A549 (cell line): ENCODE data around the gene ELP5. TPM values are rescaled to one million over a fixed set of nuclear protein-coding genes. Genes with fewer than 3 reads are reported as not detected.

ENCODE experiments used
- ATAC-seq, 2 experiments: fragments of 200-7000 bp in 1 of 2; fragments of >200 bp in 1 of 2; cut with Nextera tagmentation in 1 of 2; cut with Tn5 transposase in 1 of 2; 3 replicates each; pipeline versions ENCODE4 v1.8.0 to v1.9.1; 2018 to 2020; ENCODE audit warnings: mild to moderate bottlenecking in 1 of 2, moderate library complexity in 1 of 2
- CTCF ChIA-PET: fragments of 300-600 bp; sonication (Branson Sonifier 250); formaldehyde crosslinking; extraction: SDS; loops from one replicate; lab custom pipeline; 2021; ENCODE audit warnings: antibody characterized with exemption, inconsistent platforms; lab: Yijun Ruan, JAX
- POLR2A ChIA-PET: fragments of 350-600 bp; formaldehyde crosslinking; extraction: SDS; loops from one replicate; lab custom pipeline; 2021; ENCODE audit warnings: antibody characterized with exemption, inconsistent platforms; lab: Yijun Ruan, JAX
- DNase-seq, 2 experiments: peaks; one replicate each; pipeline versions ENCODE4 v3.0.0 to v3.0.0-alpha.2; 2011 to 2016; ENCODE audit warnings: low read depth in 1 of 2, low spot score in 1 of 2
- FAIRE-seq: peaks from 2 replicates; lab custom pipeline; 2011; peaks lifted over from hg19 to GRCh38; lab: Jason Lieb, UNC
- H3K27ac ChIP-seq, 2 experiments: fragments of >200 bp; sonication (Bioruptor Twin); formaldehyde crosslinking; 3 replicates each; pipeline ENCODE4 v1.5.1; 2016 to 2017
- H3K4me1 ChIP-seq: fragments of >200 bp; sonication (Bioruptor Twin); formaldehyde crosslinking; 3 replicates; pipeline ENCODE4 v1.6.1; 2016
- H3K4me2 ChIP-seq: fragments of >200 bp; sonication (Bioruptor Twin); formaldehyde crosslinking; 3 replicates; pipeline ENCODE4 v1.6.1; 2016
- H3K4me3 ChIP-seq: fragments of >200 bp; sonication (Bioruptor Twin); formaldehyde crosslinking; 3 replicates; pipeline ENCODE4 v1.5.1; 2016
- H3K9me3 ChIP-seq: fragments of >200 bp; sonication (Bioruptor Twin); formaldehyde crosslinking; 3 replicates; pipeline ENCODE4 v1.6.1; 2016
- BCL3 ChIP-seq: fragments of >200 bp; sonication (Bioruptor Twin); formaldehyde crosslinking; IDR thresholded peaks from 3 replicates; pipeline ENCODE4 v1.6.1; 2016
- CHD2 ChIP-seq: fragments of 150-350 bp; IDR thresholded peaks from 2 replicates; pipeline ENCODE4 v1.6.1; 2014; ENCODE audit warnings: low read length; ENCODE audit not compliant: partially characterized antibody
- ESRRA ChIP-seq: fragments of 150-350 bp; IDR thresholded peaks from 2 replicates; pipeline ENCODE4 v1.6.1; 2014; ENCODE audit warnings: mild to moderate bottlenecking, low read length, borderline replicate concordance
- FOXS1 ChIP-seq: fragments of 250-450 bp; sonication (Bioruptor Pico); IDR thresholded peaks from 2 replicates; pipeline ENCODE4 v1.5.0; 2020; ENCODE audit warnings: mild to moderate bottlenecking, moderate library complexity
- HEYL ChIP-seq: fragments of 250-450 bp; sonication (Bioruptor Pico); IDR thresholded peaks from 2 replicates; pipeline ENCODE4 v1.8.0; 2021; ENCODE audit warnings: mild to moderate bottlenecking, moderate library complexity
- HMGXB4 ChIP-seq: fragments of 250-450 bp; sonication (Bioruptor Pico); IDR thresholded peaks from 2 replicates; pipeline ENCODE4 v1.5.0; 2021; ENCODE audit warnings: mild to moderate bottlenecking, moderate library complexity, borderline replicate concordance
- HOXA7 ChIP-seq: fragments of 250-450 bp; sonication (Bioruptor Pico); IDR thresholded peaks from 2 replicates; pipeline ENCODE4 v1.5.0; 2020; ENCODE audit warnings: mild to moderate bottlenecking, moderate library complexity
- JUN ChIP-seq, 2 experiments: fragments of >200 bp; sonication (Bioruptor Twin); formaldehyde crosslinking; IDR thresholded peaks; 2 replicates in 1 of 2; 3 replicates in 1 of 2; pipeline ENCODE4 v1.6.1; 2016 to 2017
- KDM5A ChIP-seq: fragments of 200-600 bp; sonication (generic); IDR thresholded peaks from 2 replicates; pipeline ENCODE4 v1.6.1; 2016; ENCODE audit warnings: antibody characterized with exemption, mild to moderate bottlenecking
- MAFK ChIP-seq: fragments of 450-650 bp; IDR thresholded peaks from 2 replicates; pipeline ENCODE4 v1.6.1; 2014; ENCODE audit not compliant: partially characterized antibody
- MAZ ChIP-seq: fragments of 150-350 bp; IDR thresholded peaks from 2 replicates; pipeline ENCODE4 v1.6.1; 2014; ENCODE audit warnings: antibody characterized with exemption, low read depth, low read length, borderline replicate concordance
- NR3C1 ChIP-seq: fragments of >200 bp; sonication (Bioruptor Twin); formaldehyde crosslinking; IDR thresholded peaks from 3 replicates; pipeline ENCODE4 v1.6.1; 2017
- PHF8 ChIP-seq: fragments of 200-600 bp; sonication (generic); IDR thresholded peaks from 2 replicates; pipeline ENCODE4 v1.6.1; 2016; ENCODE audit warnings: low read depth, mild to moderate bottlenecking, antibody characterized with exemption, moderate library complexity, borderline replicate concordance
- POLR2AphosphoS2 ChIP-seq: conservative IDR thresholded peaks from 2 replicates; pipeline ENCODE4 v1.6.1; 2012; ENCODE audit warnings: low read length, improper control_type of control experiment, inconsistent platforms
- RAD21 ChIP-seq, 2 experiments: fragments of >200 bp in 1 of 2; sonication (Bioruptor Twin) in 1 of 2; formaldehyde crosslinking in 1 of 2; IDR thresholded peaks in 1 of 2; conservative IDR thresholded peaks in 1 of 2; 2 replicates in 1 of 2; 3 replicates in 1 of 2; pipeline ENCODE4 v1.6.1; 2012 to 2018; ENCODE audit warnings: inconsistent platforms in 1 of 2
- RARB ChIP-seq: fragments of 250-450 bp; sonication (Bioruptor Pico); IDR thresholded peaks from 2 replicates; pipeline ENCODE4 v1.8.0; 2021; ENCODE audit warnings: mild to moderate bottlenecking, moderate library complexity
- SMC3 ChIP-seq: fragments of >200 bp; sonication (Bioruptor Twin); formaldehyde crosslinking; IDR thresholded peaks from 3 replicates; pipeline ENCODE4 v1.6.1; 2018; ENCODE audit warnings: inconsistent platforms
- TFCP2L1 ChIP-seq: fragments of 250-450 bp; sonication (Bioruptor Pico); IDR thresholded peaks from 2 replicates; pipeline ENCODE4 v1.5.0; 2021; ENCODE audit warnings: mild to moderate bottlenecking
- USF2 ChIP-seq: fragments of 450-650 bp; IDR thresholded peaks from 2 replicates; pipeline ENCODE4 v1.6.1; 2014; ENCODE audit warnings: antibody characterized with exemption
- ZSCAN20 ChIP-seq: fragments of 250-450 bp; sonication (Bioruptor Pico); IDR thresholded peaks from 2 replicates; pipeline ENCODE4 v1.8.0; 2022; ENCODE audit warnings: mild to moderate bottlenecking, moderate library complexity
- WGBS: methylation state at CpG from one replicate; pipeline ENCODE4 v1.1.6; 2017; ENCODE audit errors: missing lambda C conversion rate; 5-methylcytosine and 5-hydroxymethylcytosine counted together
- polyA plus RNA-seq, 4 experiments: library from polyadenylated mRNA; depleted of rRNA in 3 of 4; stranded (reverse); fragments of >200 nt; fragmentation: RNase III in 1 of 4; extraction: RNeasy Plus Mini Kit Qiagen cat#74134 plus additional on column Dnase treatment in 1 of 4; gene quantifications; 2 replicates in 3 of 4; 3 replicates in 1 of 4; pipeline ENCODE4 v1.2.3, GENCODE V29; 2011 to 2017

ELP5 gene
- polyA plus RNA-seq, 2 of the 4 experiments (the other 2 are of a cell fraction) = 92.1 to 133 TPM

GRCh38 chr17:7222972-7223292 is 29.1 kb upstream of the ELP5 start (continued):
- TF ChIP-seq USF2 (no peak), FOXS1 (CRISPR knock-in tag) (no peak), HEYL (CRISPR knock-in tag) (no peak), RARB (no peak), BCL3 (peak; percentile 34; the same call in 1 of the 3 replicates), HMGXB4 (CRISPR knock-in tag) (no peak), HOXA7 (no peak), CHD2 (no peak)

- no peak overlapping the region for H3K4me2 ChIP-seq
- DNase-seq = no peak
- no peak for ATAC-seq
- peaks cover 26% of the 10 kb centered on the region for H3K4me1 ChIP-seq
- no peak overlapping the region for H3K27ac ChIP-seq
- no peak overlapping the region for H3K4me3 ChIP-seq
- H3K9me3 ChIP-seq = no peaks in the 10 kb centered on the region
- no peak for FAIRE-seq
- POLR2A ChIA-PET = interaction anchor here (0.8 to 1.8 kb wide), 4 partner anchors 8 to 73 kb away, joined by 3 read pairs; partner anchors contain the start of genes DVL2 and PHF23
- CTCF ChIA-PET = interaction anchor here (0.6 to 10.0 kb wide), 7 partner anchors 9 to 178 kb away, joined by 3 to 169 read pairs (median 8); partner anchors contain the start of genes DVL2, GABARAP and PHF23
- no peak for TF ChIP-seq TFCP2L1 (CRISPR knock-in tag)
- TF ChIP-seq RAD21 (conservative IDR thresholded peaks at IDR 0.05 in 1 of 2, IDR thresholded peaks at IDR 0.05 in 1 of 2) = no peak
- TF ChIP-seq JUN (IDR thresholded peaks at IDR 0.05) = no peak; a peak in 1 of 5 replicates
- TF ChIP-seq POLR2AphosphoS2 = no peak
- no peak for TF ChIP-seq PHF8
- no peak for TF ChIP-seq SMC3
- whole genome bisulfite sequencing = 93% methylated on average over 4 of the region's 4 CpGs
These were observed 28.6 kb upstream of the ELP5 start for GRCh38 chr17:7223375-7223774.

- Histone ChIP-seq H3K4me1 (peaks cover 27% of the 10 kb centered on the region), H3K4me2 (no peak overlapping the region), H3K9me3 (no peaks in the 10 kb centered on the region), H3K4me3 (no peak overlapping the region), H3K27ac (no peak overlapping the region)
- WGBS = 93% methylated on average over 10 of the region's 10 CpGs
- no peak for TF ChIP-seq NR3C1
- TF ChIP-seq MAZ = no peak
- TF ChIP-seq KDM5A = no peak
- CTCF ChIA-PET = interaction anchor here (2.3 to 10.0 kb wide), 4 partner anchors 10 to 72 kb away, joined by 6 to 169 read pairs (median 44); partner anchors contain the start of genes DVL2, GABARAP and PHF23
- POLR2A ChIA-PET = interaction anchor here (1.3 to 1.8 kb wide), 3 partner anchors 9 to 72 kb away, joined by 3 read pairs; partner anchors contain the start of gene DVL2
- DNase-seq (no peak), FAIRE-seq (no peak), ATAC-seq (no peak)
These were observed 27.9 kb upstream of the ELP5 start for GRCh38 chr17:7224110-7224509.

GRCh38 chr17:7224661-7225111 is 27.3 kb upstream of the ELP5 start:
- CTCF ChIA-PET = interaction anchor here (2.3 to 10.0 kb wide), 4 partner anchors 10 to 72 kb away, joined by 6 to 169 read pairs (median 44); partner anchors contain the start of genes DVL2, GABARAP and PHF23
- POLR2A ChIA-PET = interaction anchor here (1.3 to 1.8 kb wide), 2 partner anchors 10 kb away, joined by 3 read pairs; partner anchors contain the start of gene DVL2
- no peak overlapping the region for H3K4me2 ChIP-seq
- no peak overlapping the region for H3K4me3 ChIP-seq
- ATAC-seq (no peak), FAIRE-seq (no peak), DNase-seq (no peak)
- TF ChIP-seq ZSCAN20 (no peak), HEYL (CRISPR knock-in tag) (no peak), ESRRA (no peak), MAFK (no peak)
- no peak overlapping the region for H3K27ac ChIP-seq
- no peaks in the 10 kb centered on the region for H3K9me3 ChIP-seq
- 79% methylated on average over 11 of the region's 15 CpGs for WGBS
- peaks cover 23% of the 10 kb centered on the region for H3K4me1 ChIP-seq
